Stimulated activated CD8-positive, alpha-beta memory T cell treated with anti-CD3 and anti-CD28 coated beads, Interleukin-15, amount 100 ng/mL, for 48 hours (primary cell): ENCODE measurements around the gene DOCK1.
"Not testable (repeated sequence)": the region's sequence is repeated elsewhere in the genome, so short reads cannot be mapped to it uniquely, and the experiment has no call there.

Experiments used
- DNase-seq, 2 donors: peaks; one replicate each; pipeline ENCODE4 v3.0.0-alpha.2; 2020; ENCODE audit warnings: low read depth in 2 of 2

Gene DOCK1

GRCh38 chr10:126904818-126905701 lies at the start of gene DOCK1:
Gene DOCK1 (plus strand): TSS chr10:126905428. CDS start chr10:126905518, 90 bp downstream.
- DNase-seq, result no peak

- DNase-seq, result no peak
Measured at GRCh38 chr10:126857178-126857806, 47.9 kb upstream of the DOCK1 start.

DNA sequence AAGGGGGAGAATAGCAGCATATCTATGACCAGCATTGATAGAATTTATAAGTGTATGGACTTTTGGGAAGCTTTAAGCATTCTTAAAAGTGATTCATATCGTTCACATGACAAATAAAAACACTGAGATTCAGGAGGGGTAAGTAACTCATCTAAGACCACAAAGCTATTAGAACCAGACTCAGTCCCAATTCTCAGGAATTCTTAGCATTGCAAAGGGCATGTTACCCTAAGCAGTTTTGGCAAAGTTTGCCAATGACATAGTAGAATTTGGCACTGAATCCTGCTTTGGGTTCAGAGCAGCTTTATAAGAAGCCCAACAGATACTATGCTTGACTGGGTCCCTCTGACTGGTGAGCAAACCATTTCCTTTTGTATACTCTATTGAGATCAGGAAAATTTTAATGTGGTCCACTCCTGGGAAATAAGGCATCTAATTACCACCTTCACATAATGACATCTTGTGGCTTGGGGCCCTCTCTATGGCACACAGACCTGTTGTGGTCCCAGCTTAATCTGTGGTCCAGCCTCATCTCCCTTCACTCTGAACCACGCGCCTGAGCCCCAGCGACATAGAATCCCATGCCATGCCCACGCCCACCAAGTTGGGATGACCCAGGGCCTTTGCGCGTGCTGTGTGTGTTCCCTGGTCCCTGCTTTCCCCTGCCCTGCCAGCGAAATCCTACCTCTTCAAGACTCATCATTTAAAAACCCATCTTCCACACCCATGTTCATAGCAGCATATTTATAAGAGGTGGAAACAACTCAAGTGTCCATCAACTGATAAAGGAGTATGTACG lies 37.5 kb upstream of the DOCK1 start:
- no peak for DNase-seq

- no peak for DNase-seq
Measured at GRCh38 chr10:126868371-126868770, 36.9 kb upstream of the DOCK1 start.

DNA sequence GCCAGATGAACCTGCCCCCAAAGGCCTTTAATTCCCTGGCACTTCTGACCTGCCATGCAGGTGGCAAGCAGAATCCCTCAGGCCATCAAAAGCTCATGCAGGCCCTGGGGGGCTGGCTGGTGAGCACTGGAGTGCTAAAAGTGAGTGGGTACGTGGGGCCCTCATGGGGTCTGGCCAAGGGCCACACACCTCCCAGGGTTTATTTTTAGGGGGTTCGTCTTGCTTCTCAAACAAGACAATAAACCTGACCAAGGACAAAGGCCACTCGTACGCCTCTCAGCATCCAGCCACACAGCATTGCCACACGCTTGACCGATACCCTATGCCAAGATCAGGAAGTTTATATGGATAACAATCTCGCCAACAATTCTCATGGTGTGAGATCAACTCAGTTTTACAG lies 33.1 kb upstream of the DOCK1 start:
- DNase-seq, result no peak

GRCh38 chr10:126872768-126873167 lies 32.5 kb upstream of the DOCK1 start:
- DNase-seq, result no peak

DNA sequence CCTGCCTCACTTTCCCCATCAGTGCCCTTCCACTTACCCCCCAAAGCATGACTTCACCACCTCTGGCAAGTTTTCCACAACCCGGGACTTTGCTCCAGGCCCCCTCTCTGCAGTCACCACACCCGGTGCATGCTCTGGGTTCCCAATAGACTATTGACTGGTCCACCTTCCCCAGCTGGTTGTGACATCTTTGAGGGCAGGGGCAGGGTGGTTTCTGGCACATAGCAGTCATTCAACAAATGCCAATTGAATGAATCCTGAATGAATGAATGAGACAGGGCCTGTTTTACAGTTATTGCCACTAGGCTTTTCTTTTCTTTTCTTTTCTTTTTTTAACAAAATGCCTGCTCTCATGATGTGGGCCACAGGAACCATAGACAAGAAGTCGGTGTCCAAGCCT lies 28.8 kb upstream of the DOCK1 start:
- no peak for DNase-seq

GRCh38 chr10:126877390-126877789 lies 27.8 kb upstream of the DOCK1 start:
- DNase-seq, result no peak

DNA sequence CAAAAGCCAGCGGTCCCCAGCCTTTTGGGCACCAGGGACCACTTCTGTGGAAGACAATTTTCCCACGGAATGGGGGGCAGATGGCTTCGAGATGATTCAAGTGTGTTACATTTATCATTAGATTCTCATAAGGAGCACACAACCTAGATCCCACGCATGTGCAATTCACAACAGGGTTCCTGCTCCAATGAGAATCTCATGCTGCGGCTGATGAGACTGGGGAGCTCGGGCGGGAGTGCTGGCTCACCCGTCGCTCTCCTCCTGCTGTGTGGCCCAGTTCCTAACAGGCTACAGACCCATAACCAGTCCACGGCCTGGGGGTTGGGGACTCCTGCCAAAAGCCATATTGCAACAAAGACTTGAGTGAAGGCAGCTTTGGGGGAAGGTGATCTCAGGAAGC lies 26.6 kb upstream of the DOCK1 start:
- no peak for DNase-seq

DNA sequence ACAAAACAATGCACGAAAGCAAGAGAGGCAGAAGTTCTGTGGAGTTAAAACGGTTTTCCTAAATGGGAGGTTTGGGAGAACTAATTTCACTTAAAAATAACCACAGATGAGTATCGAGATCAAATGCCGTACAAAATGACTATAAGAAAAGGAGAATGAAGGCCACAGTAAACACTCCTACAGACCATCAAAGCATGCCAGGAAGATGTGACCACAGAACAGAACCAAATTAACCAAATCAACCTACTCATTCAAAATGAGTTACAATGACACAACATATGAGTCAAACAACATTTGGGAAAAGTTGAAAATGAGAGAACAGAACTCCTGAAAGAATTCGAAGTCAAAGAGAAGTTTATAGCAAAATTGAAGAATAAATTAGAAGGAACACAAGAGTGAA lies 24.3 kb upstream of the DOCK1 start:
- no peak for DNase-seq

DNA sequence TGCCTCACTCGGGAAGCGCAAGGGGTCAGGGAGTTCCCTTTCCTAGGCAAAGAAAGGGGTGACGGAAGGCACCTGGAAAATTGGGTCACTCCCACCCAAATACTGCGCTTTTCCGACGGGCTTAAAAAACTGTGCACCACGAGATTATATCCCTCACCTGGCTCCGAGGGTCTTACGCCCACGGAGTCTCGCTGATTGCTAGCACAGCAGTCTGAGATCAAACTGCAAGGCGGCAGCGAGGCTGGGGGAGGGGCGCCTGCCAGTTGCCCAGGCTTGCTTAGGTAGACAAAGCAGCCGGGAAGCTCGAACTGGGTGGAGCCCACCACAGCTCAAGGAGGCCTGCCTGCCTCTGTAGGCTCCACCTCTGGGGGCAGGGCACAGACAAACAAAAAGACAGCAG lies 23.2 kb upstream of the DOCK1 start:
- DNase-seq, result not testable (repeated sequence)

- not testable (repeated sequence) for DNase-seq
Measured at GRCh38 chr10:126888436-126888835, 16.8 kb upstream of the DOCK1 start.

DNA sequence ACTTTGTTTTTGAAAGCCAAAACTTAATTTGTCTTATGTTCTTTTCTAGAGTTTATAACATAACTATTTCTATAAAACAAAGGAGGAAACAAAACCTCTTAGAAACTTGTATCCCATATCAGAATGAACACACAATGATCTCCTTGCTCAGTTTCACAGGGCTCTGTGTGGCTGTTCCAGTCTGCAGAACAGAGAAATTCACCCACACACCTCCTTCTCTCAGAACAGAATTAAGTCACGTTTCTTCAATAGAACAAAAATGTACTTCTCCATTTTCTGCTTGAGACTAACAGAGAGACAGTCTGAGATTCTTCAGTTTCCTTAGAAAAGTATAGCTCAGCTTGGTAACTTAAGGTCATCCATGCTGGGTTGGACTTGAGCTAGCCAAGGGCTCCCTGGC lies 15.8 kb upstream of the DOCK1 start:
- DNase-seq, result no peak

- DNase-seq, result not testable (repeated sequence)
Measured at GRCh38 chr10:126890797-126891196, 14.4 kb upstream of the DOCK1 start.

DNA sequence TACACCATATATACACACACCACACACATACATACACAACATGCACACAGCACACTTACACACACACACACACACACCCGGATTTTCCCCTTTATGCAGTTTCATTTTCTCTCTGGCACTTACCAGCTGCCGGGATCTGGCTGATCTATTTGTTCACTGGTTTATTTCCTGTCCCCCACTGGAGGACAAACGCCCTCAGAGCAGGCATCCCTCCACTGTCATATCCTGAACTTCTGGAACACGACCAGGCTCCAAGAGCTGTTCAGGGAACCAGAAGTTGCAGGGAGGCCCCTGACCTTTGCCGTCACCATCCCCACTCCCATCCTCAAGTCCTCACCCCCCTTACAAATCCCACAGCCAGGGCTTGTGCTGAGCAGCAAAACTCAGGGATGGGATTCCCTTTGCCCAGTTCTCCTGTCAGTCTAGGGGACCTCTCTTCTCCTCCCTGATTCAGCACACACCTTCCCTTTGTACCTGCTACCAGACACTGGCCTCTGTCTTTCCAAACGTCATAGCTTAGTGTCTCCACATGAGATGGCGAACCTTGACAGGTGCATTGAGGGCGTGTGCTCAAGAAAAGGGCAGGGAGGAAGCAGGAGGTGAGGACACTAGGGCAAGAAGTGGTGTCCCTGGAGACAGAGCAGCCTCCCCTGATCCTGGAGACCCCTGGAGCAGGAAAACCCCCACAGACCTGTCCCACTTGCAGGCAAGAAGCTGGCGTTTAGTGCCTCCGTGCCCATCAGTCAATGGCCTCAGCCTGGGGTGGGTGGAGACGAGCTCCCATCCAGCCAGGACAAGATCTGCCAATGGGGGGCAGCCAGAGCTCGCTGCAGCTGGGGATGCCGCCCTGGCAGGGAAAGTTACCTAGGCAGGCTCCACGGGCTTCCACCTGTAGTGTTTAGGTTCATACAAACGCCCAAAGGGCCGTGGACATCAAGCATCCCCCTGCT lies 12.7 kb upstream of the DOCK1 start:
- no peak for DNase-seq

DNA sequence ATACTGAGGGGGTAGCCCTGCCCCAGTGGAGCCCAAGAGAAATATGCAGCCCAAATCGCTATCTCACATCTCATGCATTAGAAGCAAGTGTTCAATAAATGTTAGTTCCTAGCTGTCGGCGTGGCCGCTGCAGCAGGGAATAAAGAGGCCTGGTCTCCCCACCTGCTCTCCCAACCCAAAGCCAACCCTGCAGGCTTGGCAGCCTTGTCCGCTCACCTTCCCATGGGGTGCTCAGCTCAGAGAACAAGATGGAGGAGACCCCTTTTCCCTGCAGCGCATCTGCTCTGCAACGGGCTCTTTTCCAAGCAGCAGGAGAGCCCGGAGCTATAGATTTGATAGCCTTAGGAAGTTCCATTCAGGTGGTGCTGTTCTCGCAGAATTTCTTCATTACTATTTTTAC lies 12.0 kb upstream of the DOCK1 start:
- DNase-seq, result no peak

DNA sequence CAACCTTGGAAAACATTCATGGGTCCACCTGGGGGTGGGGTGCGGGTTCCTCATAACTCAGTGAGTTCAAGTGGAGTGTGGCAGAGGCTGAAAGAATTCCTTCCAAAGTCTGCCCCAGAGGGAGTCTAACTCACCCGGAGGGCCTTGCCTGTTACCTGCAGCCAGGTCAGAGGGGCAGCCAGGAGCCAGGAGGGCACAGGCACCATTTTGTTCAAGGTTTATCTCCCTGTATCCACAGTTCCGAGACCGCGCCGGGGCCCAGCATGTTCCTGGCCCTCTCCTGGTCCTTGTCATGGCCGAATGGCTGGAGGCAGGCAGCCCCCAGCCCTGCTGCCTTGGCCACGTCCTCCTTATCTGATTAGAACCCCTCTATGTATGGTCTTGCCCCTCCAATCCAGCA lies 11.4 kb upstream of the DOCK1 start:
- DNase-seq, result no peak

GRCh38 chr10:126895214-126895781 lies 9.9 kb upstream of the DOCK1 start:
- no peak for DNase-seq

DNA sequence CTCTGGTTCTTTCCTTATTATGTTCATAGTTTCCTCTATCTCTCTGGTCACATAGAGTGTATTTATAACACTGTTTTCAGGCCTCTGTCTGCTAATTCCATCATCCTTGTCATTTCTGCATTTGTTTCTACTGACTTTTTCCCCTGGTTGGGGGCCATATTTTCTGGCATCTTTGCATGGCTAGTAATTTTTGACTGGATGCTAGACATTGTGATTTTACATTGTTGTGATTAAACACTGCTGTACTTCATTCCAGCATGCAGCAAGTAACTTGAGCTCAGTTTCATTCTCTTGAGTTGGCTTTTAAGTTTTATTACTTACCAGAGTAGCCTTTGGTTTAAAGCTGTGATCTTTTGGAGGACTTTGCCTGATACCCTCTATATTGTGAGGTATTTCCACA lies 6.8 kb upstream of the DOCK1 start:
- no peak for DNase-seq

DNA sequence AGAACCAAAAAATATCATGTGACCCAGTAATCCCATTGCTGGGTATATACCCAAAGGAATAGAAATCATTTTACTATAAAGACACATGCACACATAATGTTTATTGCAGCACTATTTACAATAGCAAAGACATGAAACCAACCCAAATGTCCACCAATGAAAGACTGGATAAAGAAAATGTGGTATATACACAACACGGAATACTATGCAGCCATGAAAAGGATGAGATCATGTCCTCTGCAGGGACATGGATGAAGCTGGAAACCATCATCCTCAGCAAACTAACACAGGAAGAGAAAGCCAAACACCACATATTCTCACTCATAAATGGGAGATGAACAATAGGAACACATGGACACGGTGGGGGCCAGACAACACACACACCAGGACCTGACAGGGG lies 5.7 kb upstream of the DOCK1 start:
- DNase-seq, result not testable (repeated sequence)

DNA sequence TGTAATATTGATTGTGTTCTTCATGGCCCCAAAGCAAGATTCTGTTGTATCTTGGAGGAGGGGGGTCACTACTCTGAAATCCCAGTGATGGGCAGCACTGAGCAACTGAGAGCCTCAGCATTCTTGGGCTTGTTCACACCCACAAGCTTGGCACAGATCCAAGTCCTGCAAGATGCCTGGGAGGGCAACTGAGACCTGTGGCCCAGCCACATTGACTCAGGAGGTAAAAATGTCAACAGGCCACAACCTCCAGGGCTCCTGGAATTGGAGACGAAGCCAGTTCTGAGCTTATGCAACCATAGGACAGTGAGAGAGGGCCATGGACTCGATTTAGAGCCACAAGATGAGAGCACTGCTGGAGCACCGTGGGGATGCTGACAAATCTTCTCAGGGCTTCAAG lies 3.1 kb upstream of the DOCK1 start:
- no peak for DNase-seq
